A673 (cell line): ENCODE results near the gene FAM47E. TPM values are rescaled to one million over a fixed set of nuclear protein-coding genes. Genes with fewer than 3 reads are reported as not detected.

Experiments
- BruUV-seq: library from RNA; stranded (reverse); fragments of 400-500 nt; replicated peaks from 2 replicates; lab custom pipeline; 2021; lab: Mats Ljungman, UMichigan
- CTCF ChIA-PET: fragments of 300-600 bp; sonication (Branson Sonifier 250); formaldehyde crosslinking; loops from one replicate; lab custom pipeline; 2022; ENCODE audit warnings: antibody characterized with exemption; lab: Charles Lee
- POLR2A ChIA-PET: fragments of 300-600 bp; sonication (Branson Sonifier 250); formaldehyde crosslinking; loops from one replicate; lab custom pipeline; 2022; ENCODE audit warnings: antibody characterized with exemption; ENCODE audit not compliant: low non-redundant PET; lab: Charles Lee
- DNase-seq: peaks from one replicate; pipeline ENCODE4 v3.0.0-alpha.2; 2015; ENCODE audit warnings: low spot score
- H3K27ac ChIP-seq: fragments of 200-600 bp; sonication (generic); 2 replicates; pipeline ENCODE4 v1.5.1; 2016; ENCODE audit warnings: mixed run types, low read depth, mild to moderate bottlenecking, mixed read lengths, antibody characterized with exemption, low read length; ENCODE audit not compliant: poor library complexity, severe bottlenecking
- H3K27me3 ChIP-seq: fragments of 200-600 bp; sonication (generic); replicated peaks from 2 replicates; pipeline ENCODE4 v1.6.1; 2017; ENCODE audit warnings: mixed run types, low read depth, mild to moderate bottlenecking, mixed read lengths, antibody characterized with exemption, low read length; ENCODE audit not compliant: insufficient read depth, poor library complexity
- H3K36me3 ChIP-seq: fragments of 200-600 bp; sonication (generic); 2 replicates; pipeline ENCODE4 v1.6.1; 2016; ENCODE audit warnings: mixed run types, mild to moderate bottlenecking, mixed read lengths, antibody characterized with exemption, low read length; ENCODE audit not compliant: insufficient read depth, poor library complexity, severe bottlenecking
- H3K4me1 ChIP-seq: fragments of 200-600 bp; sonication (generic); 2 replicates; pipeline ENCODE4 v1.6.1; 2017; ENCODE audit warnings: mixed run types, mild to moderate bottlenecking, mixed read lengths, antibody characterized with exemption, low read length; ENCODE audit not compliant: insufficient read depth, poor library complexity, severe bottlenecking
- H3K4me3 ChIP-seq: fragments of 200-600 bp; sonication (generic); 2 replicates; pipeline ENCODE4 v1.5.1; 2016; ENCODE audit warnings: low read depth, mixed run types, mild to moderate bottlenecking, mixed read lengths, low read length; ENCODE audit not compliant: poor library complexity, severe bottlenecking
- H3K9me3 ChIP-seq: fragments of 200-600 bp; sonication (generic); 2 replicates; pipeline ENCODE4 v1.6.1; 2016; ENCODE audit warnings: mixed run types, low read depth, mild to moderate bottlenecking, mixed read lengths, antibody characterized with exemption, low read length; ENCODE audit not compliant: poor library complexity, severe bottlenecking
- EZH2 ChIP-seq: fragments of 200-600 bp; sonication (generic); IDR thresholded peaks from 2 replicates; pipeline ENCODE4 v1.6.1; 2017; ENCODE audit warnings: borderline replicate concordance, low read depth, mild to moderate bottlenecking, mixed read lengths, antibody characterized with exemption, low read length; ENCODE audit not compliant: poor library complexity, severe bottlenecking
- intact Hi-C: fragments of 100-400 bp; cut with micrococcal nuclease; formaldehyde crosslinking; loops from one replicate; pipeline ENCODE4 v1.10.0; 2022; ENCODE audit not compliant: unreplicated experiment
- total RNA-seq: library from RNA; stranded (reverse); gene quantifications from 2 replicates; pipeline ENCODE4 v1.2.3, GENCODE V29; 2021
- TF ChIP-seq, protein P1 (sequence below): fragments of 300-800, 200-600 bp; sonication (generic); conservative IDR thresholded peaks from 2 replicates; pipeline ENCODE4 v1.5.1; 2017; ENCODE audit warnings: low read depth, mild to moderate bottlenecking, antibody characterized with exemption, low read length, moderate library complexity, mixed read lengths

FAM47E gene
- total RNA-seq, 1 experiment from 2014 or later = 0.21 TPM

DNA sequence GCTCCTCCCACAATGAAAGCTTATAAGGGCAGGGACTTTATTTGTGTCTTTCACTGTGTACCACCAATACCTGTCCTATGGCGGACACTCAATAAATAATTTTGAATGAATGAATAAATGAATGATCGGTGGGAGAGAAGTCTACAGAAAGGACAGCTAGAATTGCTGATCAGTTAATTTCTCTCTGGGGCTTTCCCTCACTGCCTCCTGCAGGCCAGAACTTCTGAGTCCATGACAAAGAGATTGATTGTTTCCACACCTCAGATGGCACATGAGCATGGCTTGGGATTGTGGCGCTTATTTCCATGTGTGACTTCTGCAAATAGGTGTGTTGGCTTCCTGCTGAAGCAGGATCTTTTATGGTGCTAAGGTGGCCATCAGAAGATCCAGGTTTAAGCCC, 6.3 kb downstream of the FAM47E start:
- H3K36me3 ChIP-seq = no peaks in the 10 kb centered on the region
- peaks cover 9% of the 10 kb centered on the region for H3K27me3 ChIP-seq
- no peak overlapping the region for H3K4me3 ChIP-seq
- DNase-seq = no peak
- H3K4me1 ChIP-seq = no peaks in the 10 kb centered on the region
- TF ChIP-seq EZH2 = no peak
- TF ChIP-seq, protein P1, sequence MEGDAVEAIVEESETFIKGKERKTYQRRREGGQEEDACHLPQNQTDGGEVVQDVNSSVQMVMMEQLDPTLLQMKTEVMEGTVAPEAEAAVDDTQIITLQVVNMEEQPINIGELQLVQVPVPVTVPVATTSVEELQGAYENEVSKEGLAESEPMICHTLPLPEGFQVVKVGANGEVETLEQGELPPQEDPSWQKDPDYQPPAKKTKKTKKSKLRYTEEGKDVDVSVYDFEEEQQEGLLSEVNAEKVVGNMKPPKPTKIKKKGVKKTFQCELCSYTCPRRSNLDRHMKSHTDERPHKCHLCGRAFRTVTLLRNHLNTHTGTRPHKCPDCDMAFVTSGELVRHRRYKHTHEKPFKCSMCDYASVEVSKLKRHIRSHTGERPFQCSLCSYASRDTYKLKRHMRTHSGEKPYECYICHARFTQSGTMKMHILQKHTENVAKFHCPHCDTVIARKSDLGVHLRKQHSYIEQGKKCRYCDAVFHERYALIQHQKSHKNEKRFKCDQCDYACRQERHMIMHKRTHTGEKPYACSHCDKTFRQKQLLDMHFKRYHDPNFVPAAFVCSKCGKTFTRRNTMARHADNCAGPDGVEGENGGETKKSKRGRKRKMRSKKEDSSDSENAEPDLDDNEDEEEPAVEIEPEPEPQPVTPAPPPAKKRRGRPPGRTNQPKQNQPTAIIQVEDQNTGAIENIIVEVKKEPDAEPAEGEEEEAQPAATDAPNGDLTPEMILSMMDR = no peak
- H3K27ac ChIP-seq = no peak overlapping the region
- intact Hi-C loops = no loop called here
- no peaks in the 10 kb centered on the region for H3K9me3 ChIP-seq
- no TSS peak for BruUV-seq
- CTCF ChIA-PET = no interaction called here
- POLR2A ChIA-PET = no interaction called here

DNA sequence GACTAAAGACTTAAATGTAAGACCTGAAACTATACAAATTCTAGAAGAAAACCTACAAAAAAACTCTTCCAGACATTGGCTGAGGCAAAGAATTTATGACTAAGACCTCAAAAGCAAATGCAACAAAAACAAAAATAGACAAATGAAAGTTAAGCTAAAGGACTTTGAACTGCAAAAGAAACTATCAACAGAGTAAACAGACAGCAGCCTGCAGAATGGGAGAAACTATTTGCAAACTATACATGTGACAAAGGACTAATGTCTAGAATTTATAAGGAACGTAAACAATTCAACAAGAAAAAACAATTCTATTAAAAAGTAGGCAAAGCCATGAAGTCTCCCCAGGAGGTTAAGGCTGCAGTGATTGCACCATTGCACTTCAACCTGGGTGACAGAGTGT, 9.1 kb downstream of the FAM47E start:
- ChIA-PET CTCF (no interaction called here), POLR2A (no interaction called here)
- TF ChIP-seq EZH2 = no peak
- TF ChIP-seq, protein P1 = no peak
- Histone ChIP-seq H3K9me3 (no peaks in the 10 kb centered on the region), H3K36me3 (no peaks in the 10 kb centered on the region), H3K27ac (no peak overlapping the region), H3K27me3 (no peaks in the 10 kb centered on the region), H3K4me1 (no peaks in the 10 kb centered on the region), H3K4me3 (no peak overlapping the region)
- BruUV-seq = no TSS peak
- intact Hi-C loops = no loop called here
- DNase-seq = no peak

DNA sequence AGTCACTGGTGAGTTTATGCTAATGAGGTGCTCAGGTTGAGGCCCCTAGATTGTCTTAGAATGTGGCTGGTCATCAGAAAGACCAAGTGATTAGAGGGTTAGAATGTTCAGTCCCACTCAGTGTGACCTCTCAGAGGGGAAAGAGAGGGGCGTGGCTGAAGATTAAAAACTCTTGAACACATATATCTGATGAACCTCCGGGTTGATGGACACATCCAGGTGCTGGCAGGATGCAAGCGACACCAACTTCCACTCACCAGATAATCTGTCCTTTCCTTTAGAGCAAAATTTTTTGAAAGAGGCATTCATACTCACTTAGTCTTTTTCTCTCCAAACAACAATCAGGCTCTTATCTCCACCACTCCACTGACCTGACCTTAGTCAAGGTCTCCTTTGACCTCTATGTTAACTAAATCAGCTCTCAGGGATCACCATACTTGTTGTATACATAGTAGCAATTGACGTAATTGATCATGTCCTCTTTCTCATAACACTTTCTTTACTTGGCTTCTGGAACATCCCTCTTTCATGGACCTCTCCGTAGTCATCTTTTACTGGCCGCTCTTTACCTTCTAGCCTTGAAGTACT, 14.2 kb downstream of the FAM47E start:
- Histone ChIP-seq H3K4me3 (no peak overlapping the region), H3K9me3 (no peaks in the 10 kb centered on the region), H3K27ac (no peak overlapping the region), H3K27me3 (no peaks in the 10 kb centered on the region), H3K4me1 (no peaks in the 10 kb centered on the region), H3K36me3 (no peaks in the 10 kb centered on the region)
- intact Hi-C loops = no loop called here
- no peak for DNase-seq
- BruUV-seq = no TSS peak
- ChIA-PET POLR2A (no interaction called here), CTCF (no interaction called here)
- TF ChIP-seq, protein P1 = no peak
- TF ChIP-seq EZH2 = no peak
